Neural cell (in vitro differentiated cells): ENCODE results near the gene TP53TG5. TPM values are rescaled to one million over a fixed set of nuclear protein-coding genes. Genes with fewer than 3 reads are reported as not detected.
"Not testable (repeated sequence)": the region's sequence is repeated elsewhere in the genome, so short reads cannot be mapped to it uniquely, and the experiment has no call there.

Experiments used
- H2AFZ ChIP-seq: fragments of 200-600, 300-800 bp; sonication (generic), shearing (Covaris generic); 2 replicates; pipeline ENCODE4 v1.6.0; 2014; ENCODE audit warnings: low read depth, mild to moderate bottlenecking, antibody characterized with exemption, low read length, moderate library complexity
- H3F3A ChIP-seq: fragments of 200-600 bp; shearing (Covaris generic); 2 replicates; pipeline ENCODE4 v1.6.1; 2016; ENCODE audit warnings: mild to moderate bottlenecking, moderate library complexity, mixed read lengths, antibody characterized with exemption, low read length; ENCODE audit not compliant: insufficient read depth, poor library complexity, severe bottlenecking
- H3K27ac ChIP-seq: fragments of 200-600, 300-800 bp; sonication (generic), shearing (Covaris generic); 2 replicates; pipeline ENCODE4 v1.5.1; 2014; ENCODE audit warnings: mild to moderate bottlenecking, low read length, moderate library complexity
- H3K27me3 ChIP-seq: fragments of 300-800, 200-600 bp; sonication (generic), shearing (Covaris generic); 2 replicates; pipeline ENCODE4 v1.6.0; 2014; ENCODE audit warnings: mild to moderate bottlenecking, low read depth, low read length, moderate library complexity; ENCODE audit not compliant: insufficient read depth
- H3K36me3 ChIP-seq: fragments of 300-800, 200-600 bp; sonication (generic), shearing (Covaris generic); 2 replicates; pipeline ENCODE4 v1.5.1; 2014; ENCODE audit warnings: mild to moderate bottlenecking, antibody characterized with exemption, low read length, moderate library complexity; ENCODE audit not compliant: insufficient read depth
- H3K4me2 ChIP-seq: fragments of 300-800, 200-600 bp; sonication (generic), shearing (Covaris generic); 2 replicates; pipeline ENCODE4 v1.6.0; 2014; ENCODE audit warnings: mild to moderate bottlenecking, low read length
- H3K4me3 ChIP-seq: fragments of 300-800, 200-600 bp; sonication (generic), shearing (Covaris generic); 2 replicates; pipeline ENCODE4 v1.5.1; 2014; ENCODE audit warnings: mild to moderate bottlenecking, low read length, moderate library complexity
- H3K79me2 ChIP-seq: fragments of 200-600 bp; shearing (Covaris generic); replicated peaks from 2 replicates; pipeline ENCODE4 v1.6.0; 2014; ENCODE audit warnings: mild to moderate bottlenecking, low read length, moderate library complexity; ENCODE audit not compliant: insufficient read depth
- H3K9ac ChIP-seq: fragments of 300-800, 200-600 bp; sonication (generic), shearing (Covaris generic); 2 replicates; pipeline ENCODE4 v1.6.1; 2016; ENCODE audit warnings: mild to moderate bottlenecking, low read length, mixed read lengths
- H3K9me2 ChIP-seq: fragments of 200-600 bp; shearing (Covaris generic); 2 replicates; pipeline ENCODE4 v1.6.1; 2016; ENCODE audit warnings: mild to moderate bottlenecking, low read length, mixed read lengths; ENCODE audit not compliant: insufficient read depth
- H3K9me3 ChIP-seq: fragments of 200-600, 300-800 bp; sonication (generic), shearing (Covaris generic); 2 replicates; pipeline ENCODE4 v1.6.1; 2016; ENCODE audit warnings: mild to moderate bottlenecking, mixed run types, low read length, moderate library complexity, mixed read lengths
- H4K20me1 ChIP-seq: fragments of 200-600 bp; shearing (Covaris generic); 2 replicates; pipeline ENCODE4 v1.6.1; 2016; ENCODE audit warnings: mild to moderate bottlenecking, mixed run types; ENCODE audit not compliant: insufficient read depth
- CTCF ChIP-seq: fragments of 450-650 bp; IDR thresholded peaks from 2 replicates; pipeline ENCODE4 v1.5.1; 2014; ENCODE audit warnings: antibody characterized with exemption, mild to moderate bottlenecking, moderate library complexity; ENCODE audit not compliant: poor library complexity, severe bottlenecking
- EP300 ChIP-seq: fragments of 450-650 bp; conservative IDR thresholded peaks from 2 replicates; pipeline ENCODE4 v1.6.1; 2014; ENCODE audit warnings: antibody characterized with exemption, mild to moderate bottlenecking, moderate library complexity; ENCODE audit not compliant: poor library complexity, severe bottlenecking
- EZH2 ChIP-seq: fragments of 200-600, 300-800 bp; shearing (Covaris generic), sonication (generic); IDR thresholded peaks from 2 replicates; pipeline ENCODE4 v1.6.1; 2014; ENCODE audit warnings: antibody characterized with exemption, low read length, borderline replicate concordance, mild to moderate bottlenecking; ENCODE audit not compliant: insufficient read depth, poor library complexity, severe bottlenecking
- MXI1 ChIP-seq: fragments of 450-650 bp; conservative IDR thresholded peaks from 2 replicates; pipeline ENCODE4 v1.6.1; 2014; ENCODE audit warnings: antibody characterized with exemption, mild to moderate bottlenecking; ENCODE audit not compliant: poor library complexity, severe bottlenecking
- POLR2AphosphoS5 ChIP-seq: IDR thresholded peaks from 2 replicates; pipeline ENCODE4 v1.6.1; 2012
- RAD21 ChIP-seq: fragments of 450-650 bp; conservative IDR thresholded peaks from 2 replicates; pipeline ENCODE4 v1.6.1; 2014; ENCODE audit warnings: antibody characterized with exemption, mild to moderate bottlenecking, moderate library complexity
- SMC3 ChIP-seq: fragments of 450-650 bp; conservative IDR thresholded peaks from 2 replicates; pipeline ENCODE4 v1.6.1; 2014; ENCODE audit warnings: antibody characterized with exemption, mild to moderate bottlenecking, moderate library complexity; ENCODE audit not compliant: poor library complexity
- TAF1 ChIP-seq: IDR thresholded peaks from 2 replicates; pipeline ENCODE4 v1.6.1; 2012; ENCODE audit warnings: low read depth
- polyA plus RNA-seq: library from polyadenylated mRNA; depleted of rRNA; stranded (reverse); fragments of >200 nt; gene quantifications from 2 replicates; pipeline ENCODE4 v1.2.3, GENCODE V29; 2014
- TF ChIP-seq, protein P1 (sequence below): IDR thresholded peaks from 2 replicates; pipeline ENCODE4 v1.6.1; 2012; ENCODE audit warnings: borderline replicate concordance

Gene TP53TG5
- polyA plus RNA-seq, 1 donor from 2014 or later: not detected

DNA sequence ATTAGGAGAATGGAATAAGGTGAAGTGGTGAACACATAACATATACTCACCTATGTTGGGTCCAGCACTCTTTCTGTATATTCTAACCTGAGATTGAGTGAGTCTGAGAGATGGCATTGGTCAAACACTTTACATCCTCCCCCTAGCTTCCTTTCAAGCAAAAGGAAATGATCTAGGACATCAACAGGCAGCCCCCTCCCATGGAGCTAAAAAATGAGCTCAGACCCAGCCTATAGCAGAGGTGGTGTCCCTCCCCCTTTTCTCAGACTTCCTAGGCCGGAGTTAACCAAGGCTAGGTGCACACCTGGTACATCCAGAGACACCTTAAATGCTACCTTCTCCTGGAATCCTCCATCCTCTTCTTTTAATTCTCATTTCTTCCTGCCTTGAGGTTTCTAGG is 24.4 kb downstream of the TP53TG5 start:
- H3K9me2 ChIP-seq: no peaks in the 10 kb centered on the region
- no peak overlapping the region for H3K9ac ChIP-seq
- H2AFZ ChIP-seq: no peak overlapping the region
- H3K79me2 ChIP-seq: no peaks in the 10 kb centered on the region
- no peaks in the 10 kb centered on the region for H3K36me3 ChIP-seq
- no peaks in the 10 kb centered on the region for H3K27me3 ChIP-seq
- H3F3A ChIP-seq: no peaks in the 10 kb centered on the region
- H3K9me3 ChIP-seq: no peaks in the 10 kb centered on the region
- no peak for TF ChIP-seq MXI1
- no peak for TF ChIP-seq EZH2
- TF ChIP-seq EP300: no peak
- no peak for TF ChIP-seq SMC3
- TF ChIP-seq RAD21: no peak
- TF ChIP-seq, protein P1, sequence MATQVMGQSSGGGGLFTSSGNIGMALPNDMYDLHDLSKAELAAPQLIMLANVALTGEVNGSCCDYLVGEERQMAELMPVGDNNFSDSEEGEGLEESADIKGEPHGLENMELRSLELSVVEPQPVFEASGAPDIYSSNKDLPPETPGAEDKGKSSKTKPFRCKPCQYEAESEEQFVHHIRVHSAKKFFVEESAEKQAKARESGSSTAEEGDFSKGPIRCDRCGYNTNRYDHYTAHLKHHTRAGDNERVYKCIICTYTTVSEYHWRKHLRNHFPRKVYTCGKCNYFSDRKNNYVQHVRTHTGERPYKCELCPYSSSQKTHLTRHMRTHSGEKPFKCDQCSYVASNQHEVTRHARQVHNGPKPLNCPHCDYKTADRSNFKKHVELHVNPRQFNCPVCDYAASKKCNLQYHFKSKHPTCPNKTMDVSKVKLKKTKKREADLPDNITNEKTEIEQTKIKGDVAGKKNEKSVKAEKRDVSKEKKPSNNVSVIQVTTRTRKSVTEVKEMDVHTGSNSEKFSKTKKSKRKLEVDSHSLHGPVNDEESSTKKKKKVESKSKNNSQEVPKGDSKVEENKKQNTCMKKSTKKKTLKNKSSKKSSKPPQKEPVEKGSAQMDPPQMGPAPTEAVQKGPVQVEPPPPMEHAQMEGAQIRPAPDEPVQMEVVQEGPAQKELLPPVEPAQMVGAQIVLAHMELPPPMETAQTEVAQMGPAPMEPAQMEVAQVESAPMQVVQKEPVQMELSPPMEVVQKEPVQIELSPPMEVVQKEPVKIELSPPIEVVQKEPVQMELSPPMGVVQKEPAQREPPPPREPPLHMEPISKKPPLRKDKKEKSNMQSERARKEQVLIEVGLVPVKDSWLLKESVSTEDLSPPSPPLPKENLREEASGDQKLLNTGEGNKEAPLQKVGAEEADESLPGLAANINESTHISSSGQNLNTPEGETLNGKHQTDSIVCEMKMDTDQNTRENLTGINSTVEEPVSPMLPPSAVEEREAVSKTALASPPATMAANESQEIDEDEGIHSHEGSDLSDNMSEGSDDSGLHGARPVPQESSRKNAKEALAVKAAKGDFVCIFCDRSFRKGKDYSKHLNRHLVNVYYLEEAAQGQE: no peak
- no peak overlapping the region for H3K27ac ChIP-seq
- H3K4me2 ChIP-seq: no peak overlapping the region
- H3K4me3 ChIP-seq: no peak overlapping the region
- H4K20me1 ChIP-seq: no peaks in the 10 kb centered on the region

- no peak for TF ChIP-seq EZH2
- Histone ChIP-seq H3K9me2 (no peaks in the 10 kb centered on the region), H3K79me2 (no peaks in the 10 kb centered on the region), H3K9ac (no peak overlapping the region), H3K36me3 (no peaks in the 10 kb centered on the region), H3K4me2 (no peak overlapping the region), H3F3A (no peaks in the 10 kb centered on the region), H3K9me3 (no peaks in the 10 kb centered on the region), H3K27me3 (peaks cover 8% of the 10 kb centered on the region), H4K20me1 (no peaks in the 10 kb centered on the region), H2AFZ (no peak overlapping the region), H3K4me3 (no peak overlapping the region), H3K27ac (no peak overlapping the region)
These were observed 25.4 kb downstream of the TP53TG5 start for GRCh38 chr20:45352729-45353128.

DNA sequence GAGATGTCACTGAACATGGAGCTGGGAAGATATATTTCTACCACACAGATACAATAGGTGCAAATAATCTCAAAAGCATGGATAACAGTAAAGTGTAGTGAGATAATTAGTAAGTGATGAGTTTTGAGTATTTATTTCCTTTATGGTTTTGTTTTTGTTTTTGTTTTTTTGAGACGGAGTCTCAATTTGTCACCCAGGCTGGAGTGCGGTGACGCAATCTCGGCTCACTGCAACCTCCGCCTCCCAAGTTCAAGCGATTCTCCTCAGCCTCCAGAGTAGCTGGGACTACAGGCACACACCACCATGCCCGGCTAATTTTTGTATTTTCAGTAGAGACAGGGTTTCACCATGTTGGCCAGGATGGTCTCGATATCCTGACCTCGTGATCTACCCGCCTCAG is 27.3 kb downstream of the TP53TG5 start:
- not testable (repeated sequence) for H4K20me1 ChIP-seq, H3K9ac ChIP-seq, H3K9me2 ChIP-seq, H3F3A ChIP-seq, H2AFZ ChIP-seq, H3K4me3 ChIP-seq, H3K36me3 ChIP-seq, H3K9me3 ChIP-seq, H3K27ac ChIP-seq, H3K4me2 ChIP-seq, H3K79me2 ChIP-seq
- H3K27me3 ChIP-seq: peaks cover 15% of the 10 kb centered on the region

DNA sequence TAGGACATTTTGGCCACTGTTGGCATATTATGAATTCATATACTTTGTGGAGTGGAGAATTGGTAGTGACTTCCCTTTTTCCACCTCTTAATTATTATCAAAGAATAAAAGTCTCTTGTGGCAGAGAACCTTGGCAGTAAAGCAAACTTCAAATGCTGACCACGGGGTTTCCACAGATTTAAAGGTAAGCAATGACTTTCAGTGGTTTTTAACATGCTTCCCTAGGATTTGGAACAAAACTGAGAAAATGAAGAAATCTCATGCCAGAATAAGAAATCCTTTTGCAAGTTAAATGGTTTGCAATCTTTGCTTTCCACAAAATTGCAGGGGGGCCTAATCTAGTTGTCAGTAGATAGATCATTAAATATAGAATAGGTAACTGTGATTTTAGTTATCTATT is 27.9 kb downstream of the TP53TG5 start:
- Histone ChIP-seq H4K20me1 (no peaks in the 10 kb centered on the region), H2AFZ (no peak overlapping the region), H3F3A (no peaks in the 10 kb centered on the region), H3K9me2 (no peaks in the 10 kb centered on the region), H3K9me3 (no peaks in the 10 kb centered on the region), H3K9ac (no peak overlapping the region), H3K27ac (no peak overlapping the region), H3K79me2 (no peaks in the 10 kb centered on the region), H3K36me3 (no peaks in the 10 kb centered on the region), H3K4me3 (no peak overlapping the region), H3K4me2 (no peak overlapping the region), H3K27me3 (peaks cover 15% of the 10 kb centered on the region)
- TF ChIP-seq POLR2AphosphoS5 (no peak), CTCF (no peak), SMC3 (no peak), RAD21 (no peak), TAF1 (no peak)
- TF ChIP-seq, protein P1: no peak
